ENCODE measurements around the gene CCNY.
"Not testable (repeated sequence)": the region's sequence is repeated elsewhere in the genome, so short reads cannot be mapped to it uniquely, and the experiment has no call there.

Gene CCNY

GRCh38 chr10:35336084-35336831, at the start of gene CCNY:
TSS of gene CCNY (plus strand) at chr10:35336509. CDS start at chr10:35337054, 545 bp downstream.
- DNase-seq = peak; percentile 64

GRCh38 chr10:35289198-35289597, 47.1 kb upstream of the CCNY start:
- DNase-seq = no peak

- no peak for DNase-seq
These were observed 41.8 kb upstream of the CCNY start for GRCh38 chr10:35294506-35294905.

GRCh38 chr10:35299016-35299415, 37.3 kb upstream of the CCNY start:
- no peak for DNase-seq

- no peak for DNase-seq
These were observed 36.1 kb upstream of the CCNY start for GRCh38 chr10:35300063-35300699.

- no peak for DNase-seq
These were observed 31.7 kb upstream of the CCNY start for GRCh38 chr10:35304649-35305048.

GRCh38 chr10:35306852-35307251, 29.5 kb upstream of the CCNY start:
- DNase-seq = no peak

GRCh38 chr10:35307297-35307696, 29.0 kb upstream of the CCNY start:
- no peak for DNase-seq

- no peak for DNase-seq
These were observed 27.5 kb upstream of the CCNY start for GRCh38 chr10:35308809-35309208.

GRCh38 chr10:35314142-35314541, 22.2 kb upstream of the CCNY start:
- not testable (repeated sequence) for DNase-seq

- DNase-seq = not testable (repeated sequence)
These were observed 21.1 kb upstream of the CCNY start for GRCh38 chr10:35315235-35315634.

- no peak for DNase-seq
These were observed 19.9 kb upstream of the CCNY start for GRCh38 chr10:35316218-35316967.

GRCh38 chr10:35318551-35318950, 17.8 kb upstream of the CCNY start:
- DNase-seq = no peak

- DNase-seq = no peak
These were observed 16.0 kb upstream of the CCNY start for GRCh38 chr10:35320341-35320740.

GRCh38 chr10:35322636-35323035, 13.7 kb upstream of the CCNY start:
- DNase-seq = no peak

- DNase-seq = no peak
These were observed 12.1 kb upstream of the CCNY start for GRCh38 chr10:35324196-35324595.

- no peak for DNase-seq
These were observed 9.7 kb upstream of the CCNY start for GRCh38 chr10:35326466-35327235.

- DNase-seq = no peak
These were observed 8.4 kb upstream of the CCNY start for GRCh38 chr10:35327790-35328403.

GRCh38 chr10:35328404-35329037, 7.8 kb upstream of the CCNY start:
- DNase-seq = no peak

GRCh38 chr10:35329520-35329919, 6.8 kb upstream of the CCNY start:
- DNase-seq = no peak

- DNase-seq = no peak
These were observed 4.2 kb upstream of the CCNY start for GRCh38 chr10:35331894-35332640.
